ENCODE measurements around the gene CACNA2D2. TPM values are rescaled to one million over a fixed set of nuclear protein-coding genes. Genes with fewer than 3 reads are reported as not detected.

CACNA2D2 gene
- total and polyA plus RNA-seq, 2 donors from 2014 or later: 3.6 to 6.0 TPM

- Histone ChIP-seq H3K9me3 (ENCODE audit: control insufficient read depth in 2 of 3, insufficient read depth in 1 of 3, low read length in 3 of 3) (no peaks in the 10 kb centered on the region), H3K4me3 (ENCODE audit: low read length in 3 of 3) (no peak overlapping the region), H3K27me3 (ENCODE audit: control insufficient read depth, insufficient read depth, low read length) (no peaks in the 10 kb centered on the region), H3K36me3 (ENCODE audit: control insufficient read depth in 2 of 3, insufficient read depth in 3 of 3, low read length in 3 of 3) (no peaks in the 10 kb centered on the region), H3K27ac (ENCODE audit: low read depth in 2 of 2, low read length in 2 of 2) (no peak overlapping the region), H3K4me1 (ENCODE audit: control insufficient read depth in 2 of 3, insufficient read depth in 2 of 3, low read depth in 1 of 3, low read length in 3 of 3) (peaks cover 0 to under 1% (median 0%) of the 10 kb centered on the region in 3 donors), H3K9ac (ENCODE audit: low read length in 3 of 3) (no peak overlapping the region)
- no peak for TF ChIP-seq CTCF (IDR thresholded peaks at IDR 0.05; ENCODE audit: borderline replicate concordance, extremely low read depth, insufficient read depth)
- FAIRE-seq: no peak
- DNase-seq: no peak
- intact Hi-C loops (cut with DNase I): no loop called here
Measured at GRCh38 chr3:50521572-50521971, 18.1 kb upstream of the CACNA2D2 start.

GRCh38 chr3:50520849-50521248 is 17.4 kb upstream of the CACNA2D2 start:
- no peak for FAIRE-seq
- intact Hi-C loops (cut with DNase I): no loop called here
- no peak for DNase-seq
- Histone ChIP-seq H3K9me3 (ENCODE audit: control insufficient read depth in 2 of 3, insufficient read depth in 1 of 3, low read length in 3 of 3) (no peaks in the 10 kb centered on the region), H3K4me1 (ENCODE audit: control insufficient read depth in 2 of 3, insufficient read depth in 2 of 3, low read depth in 1 of 3, low read length in 3 of 3) (peaks cover 0 to 5% (median 2%) of the 10 kb centered on the region in 3 donors), H3K27me3 (ENCODE audit: control insufficient read depth, insufficient read depth, low read length) (no peaks in the 10 kb centered on the region), H3K27ac (ENCODE audit: low read depth in 2 of 2, low read length in 2 of 2) (no peak overlapping the region), H3K9ac (ENCODE audit: low read length in 3 of 3) (no peak overlapping the region), H3K4me3 (ENCODE audit: low read length in 3 of 3) (no peak overlapping the region), H3K36me3 (ENCODE audit: control insufficient read depth in 2 of 3, insufficient read depth in 3 of 3, low read length in 3 of 3) (no peaks in the 10 kb centered on the region)
- no peak for TF ChIP-seq CTCF (IDR thresholded peaks at IDR 0.05; ENCODE audit: borderline replicate concordance, extremely low read depth, insufficient read depth)

- Histone ChIP-seq H3K9ac (ENCODE audit: low read length in 3 of 3) (no peak overlapping the region), H3K36me3 (ENCODE audit: control insufficient read depth in 2 of 3, insufficient read depth in 3 of 3, low read length in 3 of 3) (no peaks in the 10 kb centered on the region), H3K4me3 (ENCODE audit: low read length in 3 of 3) (no peak overlapping the region), H3K27me3 (ENCODE audit: control insufficient read depth, insufficient read depth, low read length) (no peaks in the 10 kb centered on the region), H3K27ac (ENCODE audit: low read depth in 2 of 2, low read length in 2 of 2) (no peak overlapping the region), H3K4me1 (ENCODE audit: control insufficient read depth in 2 of 3, insufficient read depth in 2 of 3, low read depth in 1 of 3, low read length in 3 of 3) (peaks cover 0 to 5% (median 5%) of the 10 kb centered on the region in 3 donors), H3K9me3 (ENCODE audit: control insufficient read depth in 2 of 3, insufficient read depth in 1 of 3, low read length in 3 of 3) (no peaks in the 10 kb centered on the region)
- TF ChIP-seq CTCF (IDR thresholded peaks at IDR 0.05; ENCODE audit: borderline replicate concordance, extremely low read depth, insufficient read depth): peak; percentile 92
- FAIRE-seq (no peak), DNase-seq (peak in 4 of 5 donors; percentile 80 to 86 (median 80))
- intact Hi-C loops (cut with DNase I): no loop called here
Measured at GRCh38 chr3:50519471-50520089, 16.1 kb upstream of the CACNA2D2 start.

- Histone ChIP-seq H3K4me1 (ENCODE audit: control insufficient read depth in 2 of 3, insufficient read depth in 2 of 3, low read depth in 1 of 3, low read length in 3 of 3) (peaks cover 0 to 5% (median 5%) of the 10 kb centered on the region in 3 donors), H3K4me3 (ENCODE audit: low read length in 3 of 3) (no peak overlapping the region), H3K27me3 (ENCODE audit: control insufficient read depth, insufficient read depth, low read length) (no peaks in the 10 kb centered on the region), H3K27ac (ENCODE audit: low read depth in 2 of 2, low read length in 2 of 2) (no peak overlapping the region), H3K36me3 (ENCODE audit: control insufficient read depth in 2 of 3, insufficient read depth in 3 of 3, low read length in 3 of 3) (no peaks in the 10 kb centered on the region), H3K9me3 (ENCODE audit: control insufficient read depth in 2 of 3, insufficient read depth in 1 of 3, low read length in 3 of 3) (no peaks in the 10 kb centered on the region), H3K9ac (ENCODE audit: low read length in 3 of 3) (no peak overlapping the region)
- no peak for TF ChIP-seq CTCF (IDR thresholded peaks at IDR 0.05; ENCODE audit: borderline replicate concordance, extremely low read depth, insufficient read depth)
- FAIRE-seq (no peak), DNase-seq (no peak)
- intact Hi-C loops (cut with DNase I): no loop called here
Measured at GRCh38 chr3:50518436-50518835, 15.0 kb upstream of the CACNA2D2 start.

Data from kidney (tissue), 14 donors.